K562 (cell line): ENCODE results near the gene MYCBP. TPM values are rescaled to one million over a fixed set of nuclear protein-coding genes. Genes with fewer than 3 reads are reported as not detected.

ENCODE experiments used
- ADNP ChIP-seq: fragments of 200-800 bp; sonication (Bioruptor generic); IDR thresholded peaks from 2 replicates; pipeline ENCODE4 v1.6.1; 2016; ENCODE audit warnings: missing genetic modification characterization, missing compliant biosample characterization
- CBFA2T2 ChIP-seq: fragments of 450-650 bp; conservative IDR thresholded peaks from 2 replicates; pipeline ENCODE4 v1.6.1; 2017; ENCODE audit warnings: mild to moderate bottlenecking
- CBX1 ChIP-seq: sonication (generic); IDR thresholded peaks from 2 replicates; pipeline ENCODE4 v1.6.1; 2016; ENCODE audit warnings: antibody characterized with exemption, low read depth, mild to moderate bottlenecking
- CBX8 ChIP-seq: fragments of 200-600 bp; sonication (generic); IDR thresholded peaks from 2 replicates; pipeline ENCODE4 v1.6.1; 2012; ENCODE audit warnings: borderline replicate concordance, mixed run types, low read depth, mild to moderate bottlenecking, moderate library complexity, mixed read lengths, low read length, control low read depth, inconsistent platforms; ENCODE audit not compliant: poor library complexity, severe bottlenecking; ENCODE audit errors: extremely low read depth
- CREB5 ChIP-seq: fragments of 250-450 bp; sonication (Bioruptor Pico); IDR thresholded peaks from 2 replicates; pipeline ENCODE4 v1.5.0; 2020; ENCODE audit warnings: mild to moderate bottlenecking
- DACH1 ChIP-seq: fragments of 450-650 bp; IDR thresholded peaks from 2 replicates; pipeline ENCODE4 v1.6.1; 2018; ENCODE audit not compliant: partially characterized antibody
- ELF4 ChIP-seq: fragments of 450-650 bp; formaldehyde crosslinking; IDR thresholded peaks from 2 replicates; pipeline ENCODE4 v1.4.0; 2022; ENCODE audit warnings: missing genetic modification characterization
- ESRRA ChIP-seq: fragments of 450-650 bp; IDR thresholded peaks from 2 replicates; pipeline ENCODE4 v1.6.1; 2014; ENCODE audit warnings: low read depth, mild to moderate bottlenecking, moderate library complexity, borderline replicate concordance
- MLLT1 ChIP-seq, 2 experiments: fragments of 450-650 bp; IDR thresholded peaks; 2 replicates each; pipeline ENCODE4 v1.6.1; 2016
- PCBP2 ChIP-seq: fragments of 200-400 bp; formaldehyde crosslinking; IDR thresholded peaks from 2 replicates; pipeline ENCODE4 v1.6.1; 2018; ENCODE audit warnings: low read length, low read depth, mild to moderate bottlenecking, moderate library complexity; ENCODE audit not compliant: poor library complexity, severe bottlenecking
- PHB2 ChIP-seq: fragments of 450-650 bp; IDR thresholded peaks from 2 replicates; pipeline ENCODE4 v1.6.1; 2017; ENCODE audit warnings: low read depth
- PKNOX1 ChIP-seq: fragments of 450-650 bp; IDR thresholded peaks from 2 replicates; pipeline ENCODE4 v1.6.1; 2016
- RBFOX2 ChIP-seq: fragments of 200-400 bp; formaldehyde crosslinking; IDR thresholded peaks from 2 replicates; pipeline ENCODE4 v1.6.1; 2017; ENCODE audit warnings: low read depth, mild to moderate bottlenecking, low read length, moderate library complexity
- RBM22 ChIP-seq: fragments of 200-400 bp; formaldehyde crosslinking; IDR thresholded peaks from 2 replicates; pipeline ENCODE4 v1.6.1; 2018; ENCODE audit warnings: low read length, low read depth; ENCODE audit not compliant: poor library complexity, severe bottlenecking
- SIN3B ChIP-seq: fragments of 450-650 bp; IDR thresholded peaks from 2 replicates; pipeline ENCODE4 v1.6.1; 2017; ENCODE audit warnings: low read depth, mild to moderate bottlenecking, moderate library complexity
- TAL1 ChIP-seq: fragments of 450-650 bp; IDR thresholded peaks from 2 replicates; pipeline ENCODE4 v1.6.1; 2016; ENCODE audit warnings: mild to moderate bottlenecking
- TCF7L2 ChIP-seq: fragments of 150-350 bp; IDR thresholded peaks from 2 replicates; pipeline ENCODE4 v1.6.1; 2016; ENCODE audit warnings: low read depth, mild to moderate bottlenecking, low read length, moderate library complexity
- ZBTB5 ChIP-seq: fragments of 450-650 bp; IDR thresholded peaks from 2 replicates; pipeline ENCODE4 v1.6.1; 2017; ENCODE audit warnings: antibody characterized with exemption
- ZEB2 ChIP-seq: fragments of 450-650 bp; IDR thresholded peaks from 2 replicates; pipeline ENCODE4 v1.6.1; 2016
- polyA plus RNA-seq, 8 experiments: library from polyadenylated mRNA; depleted of rRNA in 4 of 8; stranded (reverse) in 5 of 8; unstranded in 3 of 8; fragments of >200 nt; fragmentation: Nextera tagmentation in 2 of 8; fragmentation: Illumina TruSeq in 1 of 8; extraction: Ambion mirVana in 2 of 8; extraction: Trizol in 1 of 8; gene quantifications; 2 replicates each; pipeline versions ENCODE4 v1.2.1 to v1.2.3, GENCODE V29; 2011 to 2014; ENCODE audit warnings: inconsistent platforms in 1 of 8, missing spikeins in 1 of 8
- total RNA-seq, 7 experiments: library from RNA; depleted of rRNA in 6 of 7; stranded (reverse); fragments of >200 nt in 6 of 7; fragmentation: Illumina TruSeq in 2 of 7; extraction: Trizol in 2 of 7; gene quantifications; 2 replicates each; pipeline versions ENCODE4 v1.2.1 to v1.2.3, GENCODE V29; 2011 to 2021; ENCODE audit warnings: low replicate concordance in 1 of 7
- TF ChIP-seq, protein P1 (sequence below): fragments of 450-650 bp; formaldehyde crosslinking; conservative IDR thresholded peaks from 2 replicates; pipeline ENCODE4 v1.4.0; 2022; ENCODE audit warnings: mild to moderate bottlenecking, missing genetic modification characterization
- TF ChIP-seq, protein P2 (sequence below): fragments of 250-450 bp; sonication (Bioruptor Pico); IDR thresholded peaks from 2 replicates; pipeline ENCODE4 v1.9.0; 2021; ENCODE audit warnings: mild to moderate bottlenecking

The MYCBP gene
- total and polyA plus RNA-seq, 9 of the 15 experiments (the other 6 are each of a cell fraction or from before 2014, with no cell fraction given): 32.3 to 253 (median 72.9) TPM

- TF ChIP-seq CBX8 (no peak), ESRRA (peak; percentile 95; the same call in 1 of the 2 replicates), CBFA2T2 (peak; percentile 95), PHB2 (peak; percentile 92), CREB5 (no peak), RBFOX2 (peak; percentile 68), DACH1 (peak; percentile 75), ZEB2 (peak; percentile 97), MLLT1 (IDR thresholded peaks at IDR 0.05) (peak in 1 of 2 experiments; percentile 97; a peak in 2 of 4 replicates), ELF4 (CRISPR knock-in tag) (peak; percentile 51; the same call in 1 of the 2 replicates), SIN3B (no peak), PKNOX1 (peak; percentile 98), CBX1 (peak; percentile 73), ADNP (tag) (no peak), TCF7L2 (no peak), TAL1 (peak; percentile 95), PCBP2 (no peak), ZBTB5 (no peak), RBM22 (no peak)
- TF ChIP-seq, protein P1, sequence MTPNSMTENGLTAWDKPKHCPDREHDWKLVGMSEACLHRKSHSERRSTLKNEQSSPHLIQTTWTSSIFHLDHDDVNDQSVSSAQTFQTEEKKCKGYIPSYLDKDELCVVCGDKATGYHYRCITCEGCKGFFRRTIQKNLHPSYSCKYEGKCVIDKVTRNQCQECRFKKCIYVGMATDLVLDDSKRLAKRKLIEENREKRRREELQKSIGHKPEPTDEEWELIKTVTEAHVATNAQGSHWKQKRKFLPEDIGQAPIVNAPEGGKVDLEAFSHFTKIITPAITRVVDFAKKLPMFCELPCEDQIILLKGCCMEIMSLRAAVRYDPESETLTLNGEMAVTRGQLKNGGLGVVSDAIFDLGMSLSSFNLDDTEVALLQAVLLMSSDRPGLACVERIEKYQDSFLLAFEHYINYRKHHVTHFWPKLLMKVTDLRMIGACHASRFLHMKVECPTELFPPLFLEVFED (CRISPR knock-in tag): peak; percentile 43; the same call in 1 of the 2 replicates
- TF ChIP-seq, protein P2, sequence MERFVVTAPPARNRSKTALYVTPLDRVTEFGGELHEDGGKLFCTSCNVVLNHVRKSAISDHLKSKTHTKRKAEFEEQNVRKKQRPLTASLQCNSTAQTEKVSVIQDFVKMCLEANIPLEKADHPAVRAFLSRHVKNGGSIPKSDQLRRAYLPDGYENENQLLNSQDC (CRISPR knock-in tag): no peak
Observed at GRCh38 chr1:38815903-38816627, 57.1 kb downstream of the MYCBP start (continued).
